Measurements from ENCODE around the gene TFIP11.
"Not testable (repeated sequence)": the region's sequence is repeated elsewhere in the genome, so short reads cannot be mapped to it uniquely, and the experiment has no call there.

The TFIP11 gene

GRCh38 chr22:26540119-26540518 lies 27.8 kb upstream of the TFIP11 start:
- no peak for DNase-seq

GRCh38 chr22:26536762-26537134 lies 24.5 kb upstream of the TFIP11 start:
- no peak for DNase-seq

- no peak for DNase-seq
These were observed 23.9 kb upstream of the TFIP11 start for GRCh38 chr22:26536056-26536761.

- DNase-seq = no peak
These were observed 23.3 kb upstream of the TFIP11 start for GRCh38 chr22:26535603-26535908.

- DNase-seq = no peak
These were observed 22.8 kb upstream of the TFIP11 start for GRCh38 chr22:26534874-26535602.

- DNase-seq = no peak
These were observed 22.0 kb upstream of the TFIP11 start for GRCh38 chr22:26534171-26534855.

GRCh38 chr22:26529345-26529744 lies 17.1 kb upstream of the TFIP11 start:
- no peak for DNase-seq

GRCh38 chr22:26528518-26528917 lies 16.2 kb upstream of the TFIP11 start:
- not testable (repeated sequence) for DNase-seq

GRCh38 chr22:26527574-26528465 lies 15.5 kb upstream of the TFIP11 start:
- no peak for DNase-seq

- DNase-seq = no peak
These were observed 14.9 kb upstream of the TFIP11 start for GRCh38 chr22:26527167-26527566.

- DNase-seq = no peak
These were observed 13.8 kb upstream of the TFIP11 start for GRCh38 chr22:26525946-26526564.

- DNase-seq = no peak
These were observed 12.6 kb upstream of the TFIP11 start for GRCh38 chr22:26524870-26525269.

GRCh38 chr22:26522592-26522991 lies 10.3 kb upstream of the TFIP11 start:
- no peak for DNase-seq

- DNase-seq = no peak
These were observed 9.7 kb upstream of the TFIP11 start for GRCh38 chr22:26522012-26522411.

- no peak for DNase-seq
These were observed 5.2 kb upstream of the TFIP11 start for GRCh38 chr22:26517429-26517828.

- no peak for DNase-seq
These were observed 4.2 kb upstream of the TFIP11 start for GRCh38 chr22:26516503-26516902.

- DNase-seq = no peak
These were observed 3.7 kb upstream of the TFIP11 start for GRCh38 chr22:26515931-26516330.

GRCh38 chr22:26514419-26515161 lies 2.3 kb upstream of the TFIP11 start:
- DNase-seq = no peak

GRCh38 chr22:26513838-26514237 lies 1.6 kb upstream of the TFIP11 start:
- DNase-seq = no peak

GRCh38 chr22:26508148-26508547 lies 4.1 kb downstream of the TFIP11 start:
- DNase-seq = no peak

GRCh38 chr22:26503758-26504157 lies 8.5 kb downstream of the TFIP11 start:
- no peak for DNase-seq

Data from hematopoietic multipotent progenitor cell treated with erythropoietin and hydrocortisone succinate and interleukin-3 and kit ligand, for 4 days (in vitro differentiated cells).